GM19467 (cell line): Measurements from ENCODE around the gene NPIPA1.
A peak's percentile ranks its signal among the peaks of the same experiment; 100 is the strongest.
"Not testable (repeated sequence)": the region's sequence is repeated elsewhere in the genome, so short reads cannot be mapped to it uniquely, and the experiment has no call there.

Source experiments
- ATAC-seq: cut with Tn5 transposase; IDR thresholded peaks from one replicate; pipeline ENCODE4 v1.9.1; 2021; ENCODE audit warnings: mild to moderate bottlenecking, moderate library complexity; ENCODE audit not compliant: unreplicated experiment

NPIPA1 gene

GRCh38 chr16:14937143-14937542 is at the start of gene NPIPA1:
TSS of gene NPIPA1 (plus strand) at chr16:14937443. CDS start at chr16:14937443, 0 bp downstream.
- ATAC-seq, result not testable (repeated sequence)

- ATAC-seq, result not testable (repeated sequence)
These were observed 45.1 kb upstream of the NPIPA1 start for GRCh38 chr16:14892111-14892510.

- ATAC-seq, result not testable (repeated sequence)
These were observed 41.9 kb upstream of the NPIPA1 start for GRCh38 chr16:14895382-14895781.

- not testable (repeated sequence) for ATAC-seq
These were observed 41.2 kb upstream of the NPIPA1 start for GRCh38 chr16:14896023-14896422.

GRCh38 chr16:14897006-14897664 is 40.1 kb upstream of the NPIPA1 start:
- ATAC-seq, result not testable (repeated sequence)

- ATAC-seq, result not testable (repeated sequence)
These were observed 39.1 kb upstream of the NPIPA1 start for GRCh38 chr16:14898162-14898561.

GRCh38 chr16:14903191-14903957 is 33.9 kb upstream of the NPIPA1 start:
- ATAC-seq, result not testable (repeated sequence)

- not testable (repeated sequence) for ATAC-seq
These were observed 27.5 kb upstream of the NPIPA1 start for GRCh38 chr16:14909744-14910143.

GRCh38 chr16:14910833-14911629 is 26.2 kb upstream of the NPIPA1 start:
- peak; percentile 51 for ATAC-seq

- ATAC-seq, result not testable (repeated sequence)
These were observed 25.3 kb upstream of the NPIPA1 start for GRCh38 chr16:14911954-14912353.

- not testable (repeated sequence) for ATAC-seq
These were observed 24.7 kb upstream of the NPIPA1 start for GRCh38 chr16:14912588-14912987.

- not testable (repeated sequence) for ATAC-seq
These were observed 18.7 kb upstream of the NPIPA1 start for GRCh38 chr16:14918504-14918903.

- ATAC-seq, result not testable (repeated sequence)
These were observed 17.2 kb upstream of the NPIPA1 start for GRCh38 chr16:14919837-14920600.

- not testable (repeated sequence) for ATAC-seq
These were observed 15.0 kb upstream of the NPIPA1 start for GRCh38 chr16:14922285-14922684.

GRCh38 chr16:14922968-14923367 is 14.3 kb upstream of the NPIPA1 start:
- not testable (repeated sequence) for ATAC-seq

GRCh38 chr16:14923394-14924088 is 13.7 kb upstream of the NPIPA1 start:
- ATAC-seq, result not testable (repeated sequence)

- ATAC-seq, result not testable (repeated sequence)
These were observed 12.9 kb upstream of the NPIPA1 start for GRCh38 chr16:14924359-14924758.

GRCh38 chr16:14924982-14925381 is 12.3 kb upstream of the NPIPA1 start:
- not testable (repeated sequence) for ATAC-seq

- not testable (repeated sequence) for ATAC-seq
These were observed 9.1 kb upstream of the NPIPA1 start for GRCh38 chr16:14928064-14928714.
